Effector CD4-positive, alpha-beta T cell (primary cell): ENCODE measurements around the gene ARHGEF7.

Source experiments
- DNase-seq: peaks from one replicate; pipeline ENCODE4 v3.0.0-alpha.2; 2020

Gene ARHGEF7

GRCh38 chr13:111111376-111111937, 3.7 kb upstream of the ARHGEF7 start:
- no peak for DNase-seq

GRCh38 chr13:111112196-111112595, 2.9 kb upstream of the ARHGEF7 start:
- DNase-seq = no peak

- DNase-seq = no peak
Observed at GRCh38 chr13:111114362-111115060, 599 bp upstream of the ARHGEF7 start.

- no peak for DNase-seq
Observed at GRCh38 chr13:111115965-111116521, 933 bp downstream of the ARHGEF7 start.

DNA sequence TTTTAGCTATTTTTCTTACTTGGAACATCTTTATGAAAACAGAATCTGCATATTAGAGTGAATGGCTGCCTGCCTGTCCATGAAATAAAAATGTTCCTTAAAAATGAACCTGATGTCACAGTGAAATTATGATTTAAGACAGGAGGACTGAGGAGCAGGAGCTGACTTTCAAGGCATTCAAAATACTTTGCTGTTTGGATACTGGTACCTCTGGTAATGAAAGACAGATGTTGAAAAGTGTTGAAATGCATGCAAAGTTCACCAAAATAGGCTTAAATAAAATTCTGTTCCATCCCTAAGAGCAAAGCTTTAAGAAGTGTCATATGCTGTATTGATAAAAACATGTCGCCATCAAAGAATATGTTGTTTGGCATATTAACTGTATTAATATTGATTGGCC, 1.7 kb downstream of the ARHGEF7 start:
- DNase-seq = no peak

- DNase-seq = no peak
Observed at GRCh38 chr13:111117289-111117688, 2.2 kb downstream of the ARHGEF7 start.

- DNase-seq = no peak
Observed at GRCh38 chr13:111117961-111118360, 2.9 kb downstream of the ARHGEF7 start.

- DNase-seq = no peak
Observed at GRCh38 chr13:111118898-111119607, 3.9 kb downstream of the ARHGEF7 start.

DNA sequence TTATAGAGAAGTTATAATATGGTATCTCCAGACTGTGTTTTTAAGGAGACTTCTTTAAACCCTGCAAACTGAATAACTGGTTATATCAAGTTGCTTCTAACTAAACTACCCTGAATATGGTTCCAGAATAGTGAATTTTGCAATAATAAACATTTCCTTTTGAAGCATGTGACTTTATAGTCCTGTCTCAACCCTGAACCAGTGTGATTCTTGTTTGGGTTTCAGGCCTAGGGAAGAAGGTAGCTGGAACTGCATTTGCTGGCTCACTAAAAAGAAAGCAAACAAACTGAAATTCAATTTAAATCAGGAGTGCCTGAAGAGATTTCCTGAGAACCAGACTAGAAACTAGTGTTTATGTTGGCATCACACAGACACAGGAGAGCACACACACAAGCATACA, 4.9 kb downstream of the ARHGEF7 start:
- no peak for DNase-seq

DNA sequence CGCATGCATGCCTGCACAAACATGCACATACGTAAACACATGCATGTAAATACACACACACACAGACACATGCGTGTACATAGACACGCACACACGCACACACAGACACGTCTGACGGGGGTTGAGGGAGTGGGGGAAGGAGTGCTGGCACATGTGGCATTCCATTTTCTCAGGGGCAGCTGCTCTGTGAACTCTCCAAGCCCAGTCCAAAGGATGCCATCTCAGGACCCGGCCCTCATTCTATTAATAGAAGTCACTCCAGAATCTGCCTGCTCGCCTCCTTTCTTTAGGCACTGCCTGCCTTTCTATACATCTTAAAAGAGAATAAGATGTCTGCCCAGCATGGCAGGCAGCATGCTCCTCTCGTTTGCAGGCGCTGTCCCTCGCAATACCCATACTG, 5.3 kb downstream of the ARHGEF7 start:
- DNase-seq = no peak

DNA sequence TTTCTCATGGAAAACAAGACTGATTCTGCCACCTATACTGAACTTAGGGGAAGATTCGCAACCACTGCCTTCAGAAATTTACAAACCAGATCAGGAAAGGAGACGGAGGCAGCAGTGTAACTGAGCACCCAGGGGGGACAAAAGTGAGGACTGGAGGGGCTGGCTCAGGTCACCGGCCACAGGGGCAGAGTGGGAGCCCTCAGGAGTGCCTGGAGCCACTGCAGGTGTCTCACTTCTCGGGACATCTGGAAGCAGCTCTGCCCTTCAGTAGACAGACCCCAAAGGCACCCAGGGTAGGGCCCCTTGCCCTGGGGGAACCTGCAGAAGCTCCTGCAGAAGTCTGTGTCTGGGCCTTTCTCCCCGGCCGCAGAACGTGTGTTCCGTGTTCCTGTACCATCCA, 5.8 kb downstream of the ARHGEF7 start:
- no peak for DNase-seq

- DNase-seq = no peak
Observed at GRCh38 chr13:111121506-111121905, 6.4 kb downstream of the ARHGEF7 start.

GRCh38 chr13:111122056-111122455, 6.9 kb downstream of the ARHGEF7 start:
- DNase-seq = no peak

GRCh38 chr13:111122631-111123030, 7.5 kb downstream of the ARHGEF7 start:
- no peak for DNase-seq

DNA sequence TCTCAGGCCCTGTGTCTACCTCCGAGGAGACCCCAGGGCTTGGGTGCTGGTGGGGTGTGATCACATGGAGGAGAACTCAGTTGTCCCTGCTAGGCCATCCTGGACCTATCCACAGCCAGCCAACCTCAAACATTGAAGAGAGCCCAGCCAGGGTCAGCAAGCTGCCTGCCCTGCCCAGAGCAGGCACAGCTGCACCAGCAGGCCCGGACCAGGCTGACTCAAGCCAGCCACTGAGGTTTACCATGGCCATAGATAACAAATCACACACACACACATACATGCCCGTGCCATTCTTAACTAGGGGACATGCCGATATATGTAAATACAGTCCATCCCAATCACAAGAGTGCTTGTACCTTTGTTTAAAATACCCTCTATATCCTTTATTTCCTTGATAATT, 8.1 kb downstream of the ARHGEF7 start:
- DNase-seq = no peak

GRCh38 chr13:111123649-111124048, 8.5 kb downstream of the ARHGEF7 start:
- no peak for DNase-seq

DNA sequence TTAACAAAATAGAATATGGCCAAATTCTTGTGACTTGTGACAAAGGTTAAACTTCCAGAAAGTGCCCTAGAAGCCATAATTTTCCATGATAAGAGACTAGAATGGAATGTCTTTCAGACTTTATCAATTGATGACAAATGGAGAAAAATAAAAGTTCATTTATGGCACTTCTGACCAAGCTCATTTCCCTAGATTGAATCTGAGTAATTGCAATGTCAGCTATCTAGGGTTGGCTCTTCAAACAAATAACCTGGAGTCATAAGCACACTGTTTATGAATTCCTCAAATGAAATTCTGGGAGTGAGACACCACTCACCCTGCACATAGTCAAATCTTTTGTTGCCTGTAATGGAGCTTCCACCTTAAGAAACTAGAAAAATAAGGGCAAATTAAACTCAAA, 11.4 kb downstream of the ARHGEF7 start:
- no peak for DNase-seq

DNA sequence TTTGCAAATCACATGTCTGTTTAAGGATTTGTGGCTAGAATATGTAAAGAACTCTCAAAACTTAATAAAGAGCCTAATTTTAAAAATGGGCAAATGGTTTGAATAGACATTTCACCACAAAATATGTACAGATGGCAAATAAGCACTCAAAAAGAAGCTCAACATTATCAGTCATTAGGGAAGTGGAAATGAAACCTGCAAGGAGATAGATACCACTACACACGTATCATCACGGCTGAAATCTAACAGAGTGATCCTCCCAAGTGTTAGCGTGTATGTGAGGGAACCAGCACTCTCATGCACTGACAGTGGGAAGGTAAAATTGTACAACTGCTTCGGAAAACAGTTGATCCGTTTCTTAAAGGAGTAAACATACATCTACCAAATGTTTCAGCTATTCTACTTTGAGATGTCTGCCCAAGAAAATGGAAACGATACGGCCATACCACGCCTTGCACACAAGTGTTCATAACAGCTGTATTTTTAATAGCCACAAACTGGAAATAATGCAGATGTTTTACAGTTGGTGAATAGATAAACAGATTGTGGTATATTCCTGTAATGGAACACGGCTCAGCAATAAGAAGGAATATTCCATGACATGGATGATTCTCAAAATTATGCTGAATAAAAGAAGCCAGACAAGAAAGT, 14.5 kb downstream of the ARHGEF7 start:
- DNase-seq = no peak

- DNase-seq = no peak
Observed at GRCh38 chr13:111130116-111130508, 15.0 kb downstream of the ARHGEF7 start.

- no peak for DNase-seq
Observed at GRCh38 chr13:111131048-111131447, 15.9 kb downstream of the ARHGEF7 start.

DNA sequence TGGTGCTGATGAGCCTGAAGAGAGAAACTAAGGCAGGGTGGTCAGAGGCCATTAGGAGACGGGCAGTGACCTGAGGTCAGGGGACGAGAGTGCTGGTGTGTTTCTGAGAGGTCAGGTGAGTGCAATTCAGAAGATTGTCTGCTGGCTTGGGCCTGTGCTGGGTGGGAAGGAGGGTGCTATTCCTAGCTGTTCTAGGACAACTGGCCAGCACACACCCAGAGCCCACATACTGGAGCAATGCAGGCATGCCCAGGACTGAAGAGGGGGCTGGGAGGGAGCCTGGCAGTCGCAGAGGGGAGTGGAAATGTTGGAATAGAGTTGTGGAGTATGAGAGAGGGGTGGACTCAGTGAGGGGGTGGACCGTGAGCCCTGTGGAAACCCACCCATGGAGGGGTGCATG, 16.5 kb downstream of the ARHGEF7 start:
- DNase-seq = no peak

DNA sequence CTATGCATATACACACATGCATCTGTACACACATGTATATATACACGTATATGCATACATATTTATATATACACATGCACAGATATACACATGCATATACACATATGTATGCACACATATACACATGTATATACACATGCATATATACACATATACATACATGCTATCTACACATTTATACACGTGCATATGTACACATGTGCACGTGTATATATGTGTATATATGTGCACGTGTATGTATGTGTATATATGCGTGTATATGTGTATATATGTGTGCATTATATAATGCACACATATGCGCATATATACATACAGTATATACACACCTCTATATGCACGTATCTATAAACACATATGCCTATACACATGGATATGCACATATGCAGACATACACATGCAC, 17.8 kb downstream of the ARHGEF7 start:
- DNase-seq = no peak

DNA sequence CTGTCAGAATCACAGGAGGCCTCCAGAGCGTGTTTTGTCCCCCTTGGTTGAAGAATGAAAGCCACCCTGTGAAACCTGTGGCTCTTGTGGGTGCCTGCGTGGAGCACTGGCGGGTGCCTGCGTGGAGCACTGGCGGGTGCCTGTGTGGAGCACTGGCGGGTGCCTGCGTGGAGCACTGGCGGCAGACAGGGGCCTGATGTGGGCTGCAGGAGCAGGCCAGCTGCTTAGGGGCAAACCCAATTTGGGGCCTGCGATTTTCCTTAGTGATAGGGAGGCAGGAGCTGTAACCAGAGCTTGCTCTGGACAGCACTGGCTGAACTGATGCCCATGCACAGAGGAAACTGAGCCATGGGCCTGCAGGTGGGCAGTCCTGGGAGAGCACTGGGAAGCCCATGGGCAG, 24.3 kb downstream of the ARHGEF7 start:
- DNase-seq = no peak
